ENCODE measurements around the gene BCORL1. TPM values are rescaled to one million over a fixed set of nuclear protein-coding genes. Genes with fewer than 3 reads are reported as not detected.

The BCORL1 gene
- total RNA-seq, 2 donors from 2014 or later = 3.0 to 4.4 TPM

GRCh38 chrX:130048686-130049222 is 66.3 kb downstream of the BCORL1 start:
- TF ChIP-seq POLR2A (IDR thresholded peaks at IDR 0.05) = no peak
- no peak for TF ChIP-seq CTCF (IDR thresholded peaks at IDR 0.05)
- Histone ChIP-seq H3K4me3 (no peak overlapping the region), H3K27me3 (no peaks in the 10 kb centered on the region), H3K9me3 (no peaks in the 10 kb centered on the region), H3K36me3 (replicated peaks in 1 of 2; ENCODE audit: insufficient read depth in 1 of 2, low read depth in 2 of 2) (no peaks in the 10 kb centered on the region), H3K4me1 (no peaks in the 10 kb centered on the region), H3K27ac (no peak overlapping the region)
- ATAC-seq = no peak
- DNase-seq = no peak
- 96 to 98% methylated on average over 4 of the region's 4 CpGs for WGBS, 2 donors
- intact Hi-C loops (cut with DNase I) = no loop called here

GRCh38 chrX:130049821-130050220 is 67.4 kb downstream of the BCORL1 start:
- Histone ChIP-seq H3K4me3 (no peak overlapping the region), H3K4me1 (no peaks in the 10 kb centered on the region), H3K27me3 (no peaks in the 10 kb centered on the region), H3K9me3 (no peaks in the 10 kb centered on the region), H3K36me3 (replicated peaks in 1 of 2; ENCODE audit: insufficient read depth in 1 of 2, low read depth in 2 of 2) (no peaks in the 10 kb centered on the region), H3K27ac (no peak overlapping the region)
- intact Hi-C loops (cut with DNase I) = no loop called here
- WGBS, 2 donors = 86 to 89% methylated on average over 5 to 8 of the region's 8 CpGs
- no peak for DNase-seq
- no peak for TF ChIP-seq POLR2A (IDR thresholded peaks at IDR 0.05)
- TF ChIP-seq CTCF (IDR thresholded peaks at IDR 0.05) = no peak
- ATAC-seq = no peak

- no peaks in the 10 kb centered on the region for H3K9me3 ChIP-seq
- intact Hi-C loops (cut with DNase I) = no loop called here
- TF ChIP-seq POLR2A (IDR thresholded peaks at IDR 0.05) = no peak
- TF ChIP-seq CTCF (IDR thresholded peaks at IDR 0.05) = no peak
- H3K4me1 ChIP-seq = no peaks in the 10 kb centered on the region
- H3K4me3 ChIP-seq = no peak overlapping the region
- H3K27me3 ChIP-seq = no peaks in the 10 kb centered on the region
- no peaks in the 10 kb centered on the region for H3K36me3 ChIP-seq (replicated peaks in 1 of 2; ENCODE audit: insufficient read depth in 1 of 2, low read depth in 2 of 2)
- DNase-seq = no peak
- 88 to 90% methylated on average over 7 to 8 of the region's 12 CpGs for WGBS, 2 donors
- no peak overlapping the region for H3K27ac ChIP-seq
- ATAC-seq = no peak
These were observed 68.9 kb downstream of the BCORL1 start for GRCh38 chrX:130051176-130051845.

GRCh38 chrX:130053236-130053635 is 70.8 kb downstream of the BCORL1 start:
- H3K9me3 ChIP-seq = no peaks in the 10 kb centered on the region
- no peak for ATAC-seq
- no peak for DNase-seq
- H3K27me3 ChIP-seq = no peaks in the 10 kb centered on the region
- no peaks in the 10 kb centered on the region for H3K36me3 ChIP-seq (replicated peaks in 1 of 2; ENCODE audit: insufficient read depth in 1 of 2, low read depth in 2 of 2)
- 90 to 100% methylated on average over 2 of the region's 10 CpGs for WGBS, 2 donors
- TF ChIP-seq CTCF (IDR thresholded peaks at IDR 0.05) (no peak), POLR2A (IDR thresholded peaks at IDR 0.05) (no peak)
- H3K27ac ChIP-seq = no peak overlapping the region
- H3K4me1 ChIP-seq = no peaks in the 10 kb centered on the region
- intact Hi-C loops (cut with DNase I) = no loop called here
- H3K4me3 ChIP-seq = no peak overlapping the region

- intact Hi-C loops (cut with DNase I) = no loop called here
- no peaks in the 10 kb centered on the region for H3K36me3 ChIP-seq (replicated peaks in 1 of 2; ENCODE audit: insufficient read depth in 1 of 2, low read depth in 2 of 2)
- no peaks in the 10 kb centered on the region for H3K27me3 ChIP-seq
- no peaks in the 10 kb centered on the region for H3K4me1 ChIP-seq
- H3K4me3 ChIP-seq = no peak overlapping the region
- DNase-seq = no peak
- no peak for ATAC-seq
- TF ChIP-seq CTCF (IDR thresholded peaks at IDR 0.05) (no peak), POLR2A (IDR thresholded peaks at IDR 0.05) (no peak)
- no peaks in the 10 kb centered on the region for H3K9me3 ChIP-seq
- 79 to 82% methylated on average over 4 to 11 of the region's 11 CpGs for WGBS, 2 donors
- H3K27ac ChIP-seq = no peak overlapping the region
These were observed 72.7 kb downstream of the BCORL1 start for GRCh38 chrX:130055103-130055502.

All from body of pancreas (tissue), 4 donors.